Ishikawa (cell line): ENCODE results near the gene COG5.

Experiments
- CEBPB ChIP-seq: IDR thresholded peaks from 2 replicates; pipeline ENCODE4 v1.6.1; 2012
- CREB1 ChIP-seq: IDR thresholded peaks from 2 replicates; pipeline ENCODE4 v1.6.1; 2012; ENCODE audit warnings: low read depth
- EGR1 ChIP-seq: IDR thresholded peaks from 2 replicates; pipeline ENCODE4 v1.6.1; 2012
- EP300 ChIP-seq: IDR thresholded peaks from 2 replicates; pipeline ENCODE4 v1.6.1; 2012; ENCODE audit warnings: borderline replicate concordance
- FOXM1 ChIP-seq: IDR thresholded peaks from 2 replicates; pipeline ENCODE4 v1.6.1; 2012; ENCODE audit warnings: low read depth, borderline replicate concordance
- MAX ChIP-seq: IDR thresholded peaks from 2 replicates; pipeline ENCODE4 v1.6.1; 2012
- NFIC ChIP-seq: IDR thresholded peaks from 2 replicates; pipeline ENCODE4 v1.6.1; 2012
- RAD21 ChIP-seq: IDR thresholded peaks from 2 replicates; pipeline ENCODE4 v1.6.1; 2012; ENCODE audit warnings: low read depth
- REST ChIP-seq: IDR thresholded peaks from 2 replicates; pipeline ENCODE4 v1.6.1; 2012; ENCODE audit warnings: low read depth, mild to moderate bottlenecking
- TAF1 ChIP-seq: IDR thresholded peaks from 2 replicates; pipeline ENCODE4 v1.6.1; 2012; ENCODE audit warnings: low read depth, mild to moderate bottlenecking
- TCF12 ChIP-seq: IDR thresholded peaks from 2 replicates; pipeline ENCODE4 v1.6.1; 2012; ENCODE audit warnings: low read depth
- TEAD4 ChIP-seq: IDR thresholded peaks from 2 replicates; pipeline ENCODE4 v1.6.1; 2012
- USF1 ChIP-seq: IDR thresholded peaks from 2 replicates; pipeline ENCODE4 v1.6.1; 2012
- YY1 ChIP-seq: IDR thresholded peaks from 2 replicates; pipeline ENCODE4 v1.6.1; 2012; ENCODE audit warnings: low read depth
- ZBTB7A ChIP-seq: IDR thresholded peaks from 2 replicates; pipeline ENCODE4 v1.6.1; 2012; ENCODE audit warnings: low read depth

COG5 gene

GRCh38 chr7:107233174-107233573, 330.5 kb downstream of the COG5 start:
- no peak for TF ChIP-seq YY1
- TF ChIP-seq REST = no peak
- TF ChIP-seq NFIC = no peak
- TF ChIP-seq RAD21 = no peak
- no peak for TF ChIP-seq USF1
- no peak for TF ChIP-seq CEBPB
- TF ChIP-seq CREB1 = no peak
- no peak for TF ChIP-seq FOXM1
- no peak for TF ChIP-seq TEAD4
- TF ChIP-seq TAF1 = no peak
- TF ChIP-seq MAX = no peak
- TF ChIP-seq TCF12 = no peak
- TF ChIP-seq EGR1 = no peak
- no peak for TF ChIP-seq EP300

- TF ChIP-seq CREB1 = no peak
- no peak for TF ChIP-seq TEAD4
- no peak for TF ChIP-seq EP300
- TF ChIP-seq RAD21 = no peak
- no peak for TF ChIP-seq CEBPB
- TF ChIP-seq TAF1 = no peak
- no peak for TF ChIP-seq MAX
- TF ChIP-seq EGR1 = no peak
Observed at GRCh38 chr7:107232568-107233090, 331.1 kb downstream of the COG5 start.

- TF ChIP-seq CEBPB = no peak
- no peak for TF ChIP-seq TAF1
- TF ChIP-seq TCF12 = no peak
- no peak for TF ChIP-seq USF1
- TF ChIP-seq EP300 = no peak
- no peak for TF ChIP-seq REST
- TF ChIP-seq MAX = no peak
- no peak for TF ChIP-seq NFIC
- TF ChIP-seq CREB1 = no peak
- no peak for TF ChIP-seq YY1
- no peak for TF ChIP-seq ZBTB7A
- TF ChIP-seq TEAD4 = no peak
Observed at GRCh38 chr7:107230334-107230733, 333.4 kb downstream of the COG5 start.

- TF ChIP-seq TCF12 (no peak), ZBTB7A (no peak), CEBPB (no peak), RAD21 (no peak), CREB1 (no peak), MAX (no peak), EP300 (no peak), TAF1 (no peak), NFIC (no peak), REST (no peak), USF1 (no peak), EGR1 (no peak), TEAD4 (no peak)
Observed at GRCh38 chr7:107228291-107228690, 335.4 kb downstream of the COG5 start.
